H1 (cell line): ENCODE data around the gene FUT2. TPM values are rescaled to one million over a fixed set of nuclear protein-coding genes. Genes with fewer than 3 reads are reported as not detected.

ENCODE experiments used
- CTCF ChIA-PET: fragments of 300-600 bp; sonication (Branson Sonifier 250); formaldehyde crosslinking; loops from one replicate; lab custom pipeline; 2021; ENCODE audit not compliant: partially characterized antibody; lab: Charles Lee
- POLR2A ChIA-PET: fragments of 300-600 bp; sonication (Branson Sonifier 250); formaldehyde crosslinking; loops from one replicate; lab custom pipeline; 2021; ENCODE audit warnings: inconsistent platforms; ENCODE audit not compliant: partially characterized antibody; lab: Charles Lee
- DNase-seq, 2 experiments: peaks; one replicate each; pipeline versions ENCODE4 v3.0.0 to v3.0.0-alpha.2; 2010 to 2022; ENCODE audit warnings: low spot score in 2 of 2, low read depth in 1 of 2, mixed read lengths in 1 of 2
- FAIRE-seq: peaks from 2 replicates; lab custom pipeline; 2011; peaks lifted over from hg19 to GRCh38; lab: Jason Lieb, UNC
- H2AFZ ChIP-seq: 2 replicates; pipeline ENCODE4 v1.8.1; 2012; ENCODE audit warnings: low read length, inconsistent platforms
- H2AK5ac ChIP-seq: 2 replicates; pipeline ENCODE4 v1.6.1; 2013; ENCODE audit warnings: low read depth, low read length
- H2BK120ac ChIP-seq: replicated peaks from 2 replicates; pipeline ENCODE3; 2013; ENCODE audit warnings: low read depth, low read length, inconsistent platforms
- H2BK12ac ChIP-seq: 2 replicates; pipeline ENCODE4 v1.6.1; 2013; ENCODE audit warnings: low read depth, low read length
- H2BK15ac ChIP-seq: 2 replicates; pipeline ENCODE4 v1.6.1; 2013; ENCODE audit warnings: low read length
- H2BK20ac ChIP-seq: 2 replicates; pipeline ENCODE4 v1.6.1; 2013; ENCODE audit warnings: low read length
- H2BK5ac ChIP-seq: 2 replicates; pipeline ENCODE4 v1.6.1; 2013; ENCODE audit warnings: low read depth, low read length
- H3K14ac ChIP-seq: 2 replicates; pipeline ENCODE4 v1.6.1; 2013; ENCODE audit warnings: inconsistent platforms; ENCODE audit not compliant: insufficient read length
- H3K18ac ChIP-seq: 2 replicates; pipeline ENCODE4 v1.6.1; 2013; ENCODE audit warnings: low read length; ENCODE audit errors: extremely low read depth
- H3K23ac ChIP-seq: 2 replicates; pipeline ENCODE4 v1.6.1; 2013; ENCODE audit warnings: inconsistent platforms; ENCODE audit not compliant: insufficient read length
- H3K23me2 ChIP-seq: 2 replicates; pipeline ENCODE4 v1.6.1; 2013; ENCODE audit warnings: low read depth, low read length
- H3K27ac ChIP-seq: 2 replicates; pipeline ENCODE4 v1.6.1; 2011; ENCODE audit warnings: low read depth, low read length, inconsistent platforms
- H3K27me3 ChIP-seq, 4 experiments: replicated peaks in 1 of 4; 1 replicate in 1 of 4; 2 replicates in 3 of 4; pipeline versions ENCODE4 v1.6.1 to v1.8.1; 2011 to 2013; ENCODE audit warnings: low read length in 3 of 4, mild to moderate bottlenecking in 3 of 4, inconsistent platforms in 2 of 4, mixed read lengths in 2 of 4, moderate library complexity in 1 of 4; ENCODE audit not compliant: control insufficient read depth in 3 of 4, insufficient read depth in 3 of 4; ENCODE audit errors: extremely low read depth in 1 of 4
- H3K36me3 ChIP-seq, 4 experiments: 2 replicates each; pipeline versions ENCODE4 v1.6.1 to v1.8.1; 2011 to 2013; ENCODE audit warnings: mild to moderate bottlenecking in 4 of 4, low read length in 3 of 4, moderate library complexity in 2 of 4, control low read depth in 1 of 4, inconsistent platforms in 1 of 4; ENCODE audit not compliant: insufficient read depth in 4 of 4, control insufficient read depth in 2 of 4
- H3K4ac ChIP-seq: replicated peaks from 2 replicates; pipeline ENCODE3; 2013; ENCODE audit warnings: low read length, low read depth, mixed read lengths, inconsistent platforms; ENCODE audit not compliant: insufficient read length
- H3K4me1 ChIP-seq, 4 experiments: replicated peaks in 1 of 4; 1 replicate in 1 of 4; 2 replicates in 3 of 4; pipeline versions ENCODE4 v1.6.1 to v1.8.1; 2011 to 2013; ENCODE audit warnings: low read length in 3 of 4, inconsistent platforms in 2 of 4, mixed read lengths in 1 of 4; ENCODE audit not compliant: insufficient read depth in 4 of 4, control insufficient read depth in 3 of 4
- H3K4me2 ChIP-seq, 2 experiments: 2 replicates each; pipeline versions ENCODE4 v1.6.1 to v1.8.1; 2011 to 2013; ENCODE audit warnings: low read depth in 2 of 2, low read length in 2 of 2, control low read depth in 1 of 2, inconsistent platforms in 1 of 2, mild to moderate bottlenecking in 1 of 2; ENCODE audit not compliant: insufficient read depth in 1 of 2
- H3K4me3 ChIP-seq, 4 experiments: fragments of 200-600, 300-600 bp in 1 of 4; sonication (generic), shearing (Covaris generic), sonication (Bioruptor Twin) in 1 of 4; 2 replicates each; pipeline versions ENCODE4 v1.5.1 to v1.8.1; 2011 to 2016; ENCODE audit warnings: low read length in 4 of 4, low read depth in 3 of 4, control low read depth in 2 of 4, inconsistent platforms in 2 of 4, mild to moderate bottlenecking in 2 of 4, mixed read lengths in 1 of 4, moderate library complexity in 1 of 4; ENCODE audit not compliant: insufficient read depth in 2 of 4; ENCODE audit errors: extremely low read depth in 1 of 4
- H3K56ac ChIP-seq: replicated peaks from 2 replicates; pipeline ENCODE3; 2013; ENCODE audit warnings: low read depth, mild to moderate bottlenecking, mixed read lengths, low read length, inconsistent platforms; ENCODE audit not compliant: insufficient read length
- H3K79me1 ChIP-seq: 2 replicates; pipeline ENCODE4 v1.6.1; 2013; ENCODE audit warnings: low read depth, low read length, control low read depth
- H3K79me2 ChIP-seq, 2 experiments: 2 replicates each; pipeline versions ENCODE4 v1.6.1 to v1.8.1; 2012 to 2013; ENCODE audit warnings: low read length in 2 of 2, mild to moderate bottlenecking in 2 of 2, inconsistent platforms in 1 of 2; ENCODE audit not compliant: insufficient read depth in 2 of 2, control insufficient read depth in 1 of 2
- H3K9ac ChIP-seq, 4 experiments: replicated peaks in 1 of 4; 1 replicate in 1 of 4; 2 replicates in 3 of 4; pipeline versions ENCODE4 v1.6.1 to v1.8.1; 2011 to 2013; ENCODE audit warnings: low read depth in 3 of 4, low read length in 3 of 4, control low read depth in 2 of 4, mild to moderate bottlenecking in 2 of 4, moderate library complexity in 2 of 4, inconsistent platforms in 1 of 4; ENCODE audit errors: extremely low read depth in 1 of 4
- H3K9me3 ChIP-seq, 2 experiments: 2 replicates each; pipeline versions ENCODE4 v1.6.1 to v1.8.1; 2012 to 2013; ENCODE audit warnings: mild to moderate bottlenecking in 2 of 2, moderate library complexity in 2 of 2, control low read depth in 1 of 2, inconsistent platforms in 1 of 2, low read depth in 1 of 2, low read length in 1 of 2, mixed read lengths in 1 of 2; ENCODE audit not compliant: insufficient read depth in 2 of 2
- H4K20me1 ChIP-seq, 2 experiments: replicated peaks in 1 of 2; 2 replicates each; pipeline versions ENCODE3 to v1.8.1; 2011 to 2013; ENCODE audit warnings: inconsistent platforms in 2 of 2, low read length in 2 of 2, mild to moderate bottlenecking in 1 of 2; ENCODE audit not compliant: insufficient read depth in 2 of 2, control insufficient read depth in 1 of 2
- H4K5ac ChIP-seq: 2 replicates; pipeline ENCODE4 v1.6.1; 2013; ENCODE audit warnings: low read length, low read depth, mixed read lengths, inconsistent platforms; ENCODE audit not compliant: insufficient read length
- H4K8ac ChIP-seq: 2 replicates; pipeline ENCODE4 v1.8.0; 2013; ENCODE audit warnings: mild to moderate bottlenecking, moderate library complexity, low read length, inconsistent platforms; ENCODE audit not compliant: insufficient read depth; ENCODE audit errors: extremely low read depth
- H4K91ac ChIP-seq: replicated peaks from 2 replicates; pipeline ENCODE3; 2013; ENCODE audit warnings: low read length, mixed read lengths, inconsistent platforms; ENCODE audit not compliant: insufficient read length
- CBX5 ChIP-seq: fragments of 300-800, 300-1000 bp; sonication (generic); IDR thresholded peaks from 2 replicates; pipeline ENCODE4 v1.7.1; 2016; ENCODE audit warnings: antibody characterized with exemption, low read length, low read depth
- CREB1 ChIP-seq: IDR thresholded peaks from 2 replicates; pipeline ENCODE4 v1.6.1; 2012; ENCODE audit warnings: inconsistent platforms
- HDAC2 ChIP-seq, 2 experiments: fragments of 300-600 bp in 1 of 2; sonication (generic) in 1 of 2; IDR thresholded peaks; 2 replicates each; pipeline ENCODE4 v1.6.1; 2011 to 2012; ENCODE audit warnings: low read depth in 2 of 2, low read length in 2 of 2, mild to moderate bottlenecking in 2 of 2, moderate library complexity in 2 of 2, borderline replicate concordance in 1 of 2, inconsistent platforms in 1 of 2
- HDAC6 ChIP-seq: IDR thresholded peaks from one replicate; pipeline ENCODE4 v1.7.1; 2012; ENCODE audit warnings: low read depth, mild to moderate bottlenecking, inconsistent platforms, low read length, moderate library complexity
- JUND ChIP-seq: IDR thresholded peaks from 2 replicates; pipeline ENCODE4 v1.6.1; 2011; ENCODE audit warnings: mild to moderate bottlenecking, improper control_type of control experiment, low read length
- KDM1A ChIP-seq: fragments of 200-600, 300-600 bp; sonication (generic); IDR thresholded peaks from 2 replicates; pipeline ENCODE4 v1.7.1; 2016; ENCODE audit warnings: mild to moderate bottlenecking, low read length, borderline replicate concordance
- KDM5A ChIP-seq: fragments of 200-600 bp; IDR thresholded peaks from 2 replicates; pipeline ENCODE4 v1.7.1; 2012; ENCODE audit warnings: mild to moderate bottlenecking, low read length, inconsistent platforms, mixed read lengths
- PHF8 ChIP-seq: fragments of 200-600 bp; sonication (generic); conservative IDR thresholded peaks from 2 replicates; pipeline ENCODE4 v1.7.1; 2012; ENCODE audit warnings: low read depth, mild to moderate bottlenecking, inconsistent platforms, low read length, moderate library complexity
- POU5F1 ChIP-seq: IDR thresholded peaks from 2 replicates; pipeline ENCODE4 v1.6.1; 2011; ENCODE audit warnings: low read depth, mild to moderate bottlenecking, low read length, moderate library complexity
- SAP30 ChIP-seq: fragments of 300-600 bp; sonication (generic); IDR thresholded peaks from 2 replicates; pipeline ENCODE4 v1.7.1; 2012; ENCODE audit warnings: low read length, moderate library complexity, mild to moderate bottlenecking, inconsistent platforms; ENCODE audit not compliant: insufficient read depth, insufficient replicate concordance
- SP1 ChIP-seq: IDR thresholded peaks from 2 replicates; pipeline ENCODE4 v1.6.1; 2011; ENCODE audit warnings: low read depth, low read length
- SRF ChIP-seq: IDR thresholded peaks from 2 replicates; pipeline ENCODE4 v1.6.1; 2011; ENCODE audit warnings: mild to moderate bottlenecking, low read depth, low read length, moderate library complexity
- TAF1 ChIP-seq: IDR thresholded peaks from 2 replicates; pipeline ENCODE4 v1.6.1; 2011; ENCODE audit warnings: mild to moderate bottlenecking, low read depth, low read length
- TBP ChIP-seq: IDR thresholded peaks from 2 replicates; pipeline ENCODE4 v1.6.1; 2011; ENCODE audit warnings: low read depth, low read length, improper control_type of control experiment
- TEAD4 ChIP-seq: IDR thresholded peaks from 2 replicates; pipeline ENCODE4 v1.6.1; 2012; ENCODE audit warnings: low read depth, low read length, inconsistent platforms, mixed read lengths
- WGBS, 2 experiments: shearing (Covaris generic) in 1 of 2; methylation state at CpG; one replicate each; pipeline versions ENCODE4 v1.1.6 to v1.1.7; 2013 to 2015; ENCODE audit warnings: low lambda C conversion rate in 2 of 2, mixed read lengths in 2 of 2, inconsistent platforms in 1 of 2, low coverage in 1 of 2, missing lambda C conversion rate in 1 of 2; ENCODE audit not compliant: insufficient replicate concordance in 2 of 2, insufficient coverage in 1 of 2, insufficient read length in 1 of 2; ENCODE audit errors: extremely low coverage in 1 of 2, missing lambda C conversion rate in 1 of 2; 5-methylcytosine and 5-hydroxymethylcytosine counted together
- polyA plus RNA-seq, 7 experiments: library from polyadenylated mRNA; depleted of rRNA in 3 of 7; stranded (reverse) in 5 of 7; unstranded in 2 of 7; fragments of >200 nt in 5 of 7; fragments of 200-250 nt in 2 of 7; gene quantifications; 1 replicate in 5 of 7; 2 replicates in 1 of 7; 4 replicates in 1 of 7; pipeline versions ENCODE4 v1.2.1 to v1.2.3, GENCODE V29; 2011 to 2013; ENCODE audit warnings: missing spikeins in 2 of 7, mixed read lengths in 2 of 7
- total RNA-seq: library from RNA; stranded (reverse); fragmentation: NEBNext Ultra II Directional; extraction: Animal tissue kit (Norgen Biotek cat#: 25700); gene quantifications from 2 replicates; pipeline ENCODE4 v1.2.1, GENCODE V29; 2021

The FUT2 gene
- total and polyA plus RNA-seq, 2 of the 8 experiments (the other 6 are each of a cell fraction or from before 2014, with no cell fraction given), result 5.0 to 5.6 TPM

DNA sequence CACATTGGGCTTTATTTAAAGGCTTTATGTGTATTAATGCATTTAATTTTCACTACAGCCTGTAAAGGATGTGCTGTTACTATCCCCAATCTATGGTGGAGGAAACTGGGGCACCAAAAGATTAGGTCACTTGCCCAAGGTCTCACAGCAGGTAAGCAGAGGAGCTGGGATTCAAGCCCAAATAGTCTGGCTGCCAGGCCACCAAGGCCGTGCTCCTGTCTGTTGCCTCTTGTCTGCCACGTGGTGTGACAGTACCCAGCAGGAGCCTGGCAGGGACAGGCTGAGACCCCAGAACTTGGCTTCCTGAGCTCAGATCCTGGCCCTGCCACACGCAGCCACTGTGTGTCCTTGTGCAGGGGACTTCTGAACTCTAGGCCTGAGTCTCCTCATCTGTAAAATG, 27.4 kb upstream of the FUT2 start:
- no peaks in the 10 kb centered on the region; a peak in 1 of 7 replicates for H3K27me3 ChIP-seq
- no peak overlapping the region for H4K8ac ChIP-seq
- H3K79me2 ChIP-seq, result no peaks in the 10 kb centered on the region; a peak in 1 of 4 replicates
- H3K14ac ChIP-seq, result no peak overlapping the region
- no peaks in the 10 kb centered on the region for H3K79me1 ChIP-seq
- no peak overlapping the region for H2BK20ac ChIP-seq
- no peak overlapping the region for H3K18ac ChIP-seq
- no peak overlapping the region for H3K23ac ChIP-seq
- peaks cover 16% of the 10 kb centered on the region; the same call in 1 of the 2 replicates for H3K23me2 ChIP-seq
- no peaks in the 10 kb centered on the region for H3K36me3 ChIP-seq
- no peak overlapping the region for H4K5ac ChIP-seq
- H2BK5ac ChIP-seq, result no peak overlapping the region
- no peak overlapping the region for H2AFZ ChIP-seq
- 91% methylated on average over 3 of the region's 3 CpGs; no CpG with 5 or more reads in 1 of the 2 experiments for WGBS, 2 experiments
- no peak overlapping the region for H3K27ac ChIP-seq
- no peak overlapping the region for H2BK15ac ChIP-seq
- H2AK5ac ChIP-seq, result no peak overlapping the region
- H3K4me2 ChIP-seq, result no peak overlapping the region
- H2BK120ac ChIP-seq, result no peak overlapping the region
- H3K4me1 ChIP-seq, result peaks cover 0 to 6% (median 3%) of the 10 kb centered on the region in 4 experiments; a peak in 6 of 7 replicates
- H3K9ac ChIP-seq, result no peak overlapping the region
- DNase-seq, result no peak
- POLR2A ChIA-PET, result interaction anchor here (0.9 to 1.0 kb wide), 2 partner anchors 23 to 68 kb away, joined by 4 read pairs; no protein-coding TSS in a partner anchor
- H2BK12ac ChIP-seq, result no peak overlapping the region
- no peak for FAIRE-seq
- CTCF ChIA-PET, result interaction anchor here (0.7 kb wide), 1 partner anchor 159 kb away, joined by 3 read pairs; no protein-coding TSS in a partner anchor
- no peak overlapping the region for H4K91ac ChIP-seq
- no peak overlapping the region for H3K4ac ChIP-seq
- H3K4me3 ChIP-seq, result no peak overlapping the region
- H3K9me3 ChIP-seq, result peaks cover 0 to 3% of the 10 kb centered on the region in 2 experiments; a peak in 1 of 4 replicates
- no peak overlapping the region for H3K56ac ChIP-seq
- H4K20me1 ChIP-seq, result peaks cover 0 to 4% of the 10 kb centered on the region in 2 experiments
- TF ChIP-seq KDM5A (no peak), SRF (no peak), JUND (no peak), TEAD4 (no peak), POU5F1 (no peak), HDAC2 (IDR thresholded peaks at IDR 0.05; ENCODE audit: borderline replicate concordance in 1 of 2, low read depth in 2 of 2, low read length in 2 of 2) (no peak), KDM1A (no peak), PHF8 (no peak), CBX5 (no peak), TBP (no peak), SAP30 (no peak), SP1 (no peak), CREB1 (no peak), TAF1 (no peak), HDAC6 (no peak)
